Adipocyte (in vitro differentiated cells): ENCODE results near the gene TTC7B.

ENCODE experiments used
- DNase-seq: peaks from one replicate; pipeline ENCODE4 v3.0.0-alpha.2; 2015; ENCODE audit warnings: low read depth
- H3K27me3 ChIP-seq: replicated peaks from 2 replicates; pipeline ENCODE4 v1.7.0; 2013; ENCODE audit warnings: mild to moderate bottlenecking, low read length, moderate library complexity; ENCODE audit not compliant: control insufficient read depth, insufficient read depth
- H3K36me3 ChIP-seq: 2 replicates; pipeline ENCODE4 v1.7.0; 2013; ENCODE audit warnings: low read length, mild to moderate bottlenecking, moderate library complexity; ENCODE audit not compliant: control insufficient read depth, insufficient read depth, severe bottlenecking
- H3K4me1 ChIP-seq: 2 replicates; pipeline ENCODE4 v1.7.0; 2013; ENCODE audit warnings: mild to moderate bottlenecking, low read length, moderate library complexity; ENCODE audit not compliant: control insufficient read depth, insufficient read depth
- H3K4me3 ChIP-seq: 2 replicates; pipeline ENCODE4 v1.7.0; 2013; ENCODE audit warnings: mild to moderate bottlenecking, low read length, moderate library complexity
- H3K9ac ChIP-seq: 2 replicates; pipeline ENCODE4 v1.7.0; 2013; ENCODE audit warnings: mild to moderate bottlenecking, low read length, moderate library complexity
- H3K9me3 ChIP-seq: 2 replicates; pipeline ENCODE4 v1.7.0; 2013; ENCODE audit warnings: mild to moderate bottlenecking, low read length, moderate library complexity; ENCODE audit not compliant: control insufficient read depth

Gene TTC7B

DNA sequence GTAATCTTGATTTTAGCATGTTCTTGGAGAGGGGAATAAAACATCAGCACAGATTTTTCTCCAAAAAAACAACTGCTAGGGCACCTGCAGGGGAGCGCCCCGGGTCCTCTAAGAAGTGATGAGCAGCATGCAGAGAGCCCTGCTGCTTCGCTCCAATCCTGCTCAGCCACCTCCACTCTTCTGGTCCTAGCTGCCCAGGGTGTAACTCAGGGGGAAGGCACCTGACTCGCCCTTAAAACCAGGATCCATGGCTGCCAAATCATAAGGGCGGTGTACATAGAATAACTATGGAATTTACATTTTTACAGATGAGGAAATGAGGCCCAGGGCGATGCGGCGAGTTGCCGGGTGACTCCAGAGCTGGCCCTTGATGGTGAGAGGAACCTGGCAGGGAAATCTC is 214.7 kb downstream of the TTC7B start:
- H3K4me3 ChIP-seq, result no peak overlapping the region
- H3K36me3 ChIP-seq, result peaks cover 2% of the 10 kb centered on the region
- H3K27me3 ChIP-seq, result no peaks in the 10 kb centered on the region
- DNase-seq, result no peak
- H3K4me1 ChIP-seq, result peaks cover 8% of the 10 kb centered on the region
- no peak overlapping the region for H3K9ac ChIP-seq
- H3K9me3 ChIP-seq, result no peaks in the 10 kb centered on the region

DNA sequence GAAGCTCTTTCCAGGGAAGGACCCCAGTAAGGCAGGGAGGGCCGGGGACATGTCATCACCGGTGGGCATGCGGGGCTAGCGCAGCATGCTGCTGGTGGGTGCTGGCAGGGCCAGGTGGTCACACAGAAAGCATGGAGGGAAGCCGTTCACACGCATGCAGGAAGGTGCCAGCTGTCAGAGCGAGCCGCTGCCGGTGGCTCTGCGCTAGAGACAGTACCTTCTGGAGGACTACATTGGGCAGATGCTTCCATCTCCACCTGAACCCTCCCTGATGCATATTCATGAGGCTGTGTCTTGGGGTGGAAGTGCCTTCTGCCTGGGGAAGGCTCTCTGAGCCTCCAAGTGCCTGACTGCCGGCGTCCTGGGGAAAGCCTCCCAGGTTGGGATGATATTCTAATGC is 215.6 kb downstream of the TTC7B start:
- Histone ChIP-seq H3K4me3 (no peak overlapping the region), H3K27me3 (no peaks in the 10 kb centered on the region), H3K4me1 (peaks cover 8% of the 10 kb centered on the region), H3K36me3 (peaks cover 2% of the 10 kb centered on the region), H3K9ac (no peak overlapping the region), H3K9me3 (no peaks in the 10 kb centered on the region)
- no peak for DNase-seq

DNA sequence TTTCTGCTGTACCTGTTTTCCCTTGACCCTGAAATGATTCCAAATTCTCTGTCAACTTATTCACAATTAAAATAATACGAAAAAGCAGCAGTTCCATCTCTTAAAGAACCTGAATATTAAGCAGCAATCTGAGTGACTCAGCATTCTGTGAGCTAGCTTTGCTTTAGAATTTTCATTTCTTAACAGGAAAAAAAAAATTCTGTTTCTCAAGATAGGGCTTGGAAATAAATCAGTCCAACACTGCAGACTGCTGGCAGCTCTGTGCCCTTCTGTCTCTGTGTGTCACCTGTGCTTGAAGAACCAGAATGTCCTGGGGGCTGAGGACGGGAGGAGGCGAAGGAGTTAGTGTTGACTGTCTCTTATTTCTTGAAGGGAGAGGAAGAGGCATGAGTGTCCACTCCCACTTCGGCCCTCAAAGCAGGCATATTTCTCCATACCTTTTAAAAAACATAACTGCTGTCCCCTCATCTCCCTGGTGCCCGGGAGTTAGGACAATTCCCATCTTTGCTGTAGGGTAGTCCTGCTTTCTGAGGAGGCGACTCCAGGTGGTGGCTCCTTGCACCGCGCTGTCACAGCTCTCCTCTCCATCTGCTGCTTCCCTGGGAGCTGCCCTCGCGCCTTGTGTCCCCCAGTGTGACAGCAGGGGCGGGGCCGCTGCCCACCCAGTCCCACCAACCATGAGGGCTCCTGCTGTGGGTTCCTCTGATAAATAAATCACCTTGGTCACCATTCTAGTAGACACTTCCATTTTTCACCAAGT is 216.3 kb downstream of the TTC7B start:
- no peak overlapping the region for H3K9ac ChIP-seq
- H3K4me3 ChIP-seq, result no peak overlapping the region
- no peaks in the 10 kb centered on the region for H3K9me3 ChIP-seq
- H3K4me1 ChIP-seq, result peaks cover 8% of the 10 kb centered on the region
- DNase-seq, result peak; percentile 59
- peaks cover 2% of the 10 kb centered on the region for H3K36me3 ChIP-seq
- H3K27me3 ChIP-seq, result no peaks in the 10 kb centered on the region

GRCh38 chr14:90599339-90599738 is 216.9 kb downstream of the TTC7B start:
- Histone ChIP-seq H3K36me3 (peaks cover 2% of the 10 kb centered on the region), H3K9me3 (no peaks in the 10 kb centered on the region), H3K27me3 (no peaks in the 10 kb centered on the region), H3K4me1 (peaks cover 8% of the 10 kb centered on the region), H3K4me3 (no peak overlapping the region), H3K9ac (no peak overlapping the region)
- DNase-seq, result no peak

- H3K4me1 ChIP-seq, result peaks cover 8% of the 10 kb centered on the region
- H3K4me3 ChIP-seq, result no peak overlapping the region
- DNase-seq, result no peak
- H3K36me3 ChIP-seq, result no peaks in the 10 kb centered on the region
- H3K9ac ChIP-seq, result no peak overlapping the region
- H3K9me3 ChIP-seq, result no peaks in the 10 kb centered on the region
- no peaks in the 10 kb centered on the region for H3K27me3 ChIP-seq
These were observed 218.3 kb downstream of the TTC7B start for GRCh38 chr14:90597961-90598360.

GRCh38 chr14:90596733-90597132 is 219.5 kb downstream of the TTC7B start:
- DNase-seq, result no peak
- Histone ChIP-seq H3K27me3 (no peaks in the 10 kb centered on the region), H3K36me3 (no peaks in the 10 kb centered on the region), H3K9ac (no peak overlapping the region), H3K4me1 (peaks cover 8% of the 10 kb centered on the region), H3K4me3 (no peak overlapping the region), H3K9me3 (no peaks in the 10 kb centered on the region)

GRCh38 chr14:90593254-90594040 is 222.8 kb downstream of the TTC7B start:
- Histone ChIP-seq H3K4me3 (no peak overlapping the region), H3K27me3 (no peaks in the 10 kb centered on the region), H3K9ac (no peak overlapping the region), H3K36me3 (peaks cover 13% of the 10 kb centered on the region), H3K4me1 (peaks cover 1% of the 10 kb centered on the region), H3K9me3 (no peaks in the 10 kb centered on the region)
- DNase-seq, result no peak

- H3K4me1 ChIP-seq, result peaks cover 4% of the 10 kb centered on the region
- no peak for DNase-seq
- H3K9ac ChIP-seq, result no peak overlapping the region
- H3K36me3 ChIP-seq, result peaks cover 15% of the 10 kb centered on the region
- no peaks in the 10 kb centered on the region for H3K27me3 ChIP-seq
- H3K4me3 ChIP-seq, result no peak overlapping the region
- no peaks in the 10 kb centered on the region for H3K9me3 ChIP-seq
These were observed 223.6 kb downstream of the TTC7B start for GRCh38 chr14:90592655-90593054.

- DNase-seq, result no peak
- no peaks in the 10 kb centered on the region for H3K27me3 ChIP-seq
- peaks cover 4% of the 10 kb centered on the region for H3K4me1 ChIP-seq
- H3K9ac ChIP-seq, result no peak overlapping the region
- H3K4me3 ChIP-seq, result no peak overlapping the region
- peaks cover 20% of the 10 kb centered on the region for H3K36me3 ChIP-seq
- no peaks in the 10 kb centered on the region for H3K9me3 ChIP-seq
These were observed 228.3 kb downstream of the TTC7B start for GRCh38 chr14:90587918-90588317.

GRCh38 chr14:90587252-90587910 is 228.8 kb downstream of the TTC7B start:
- Histone ChIP-seq H3K9ac (no peak overlapping the region), H3K36me3 (peaks cover 20% of the 10 kb centered on the region), H3K4me1 (peaks cover 4% of the 10 kb centered on the region), H3K27me3 (no peaks in the 10 kb centered on the region), H3K4me3 (no peak overlapping the region), H3K9me3 (no peaks in the 10 kb centered on the region)
- no peak for DNase-seq

GRCh38 chr14:90585106-90585505 is 231.1 kb downstream of the TTC7B start:
- no peak for DNase-seq
- peaks cover 14% of the 10 kb centered on the region for H3K36me3 ChIP-seq
- no peak overlapping the region for H3K4me3 ChIP-seq
- H3K9me3 ChIP-seq, result no peaks in the 10 kb centered on the region
- no peaks in the 10 kb centered on the region for H3K27me3 ChIP-seq
- H3K9ac ChIP-seq, result no peak overlapping the region
- H3K4me1 ChIP-seq, result peaks cover 4% of the 10 kb centered on the region
